NCI-H524 treated with DMSO at 0.1 percent for 48 hours (cell line): Measurements from ENCODE around the gene ERC2.

ENCODE experiments used
- DNase-seq: peaks from one replicate; lab custom pipeline; 2025; lab: John Stamatoyannopoulos, UW

ERC2 gene

DNA sequence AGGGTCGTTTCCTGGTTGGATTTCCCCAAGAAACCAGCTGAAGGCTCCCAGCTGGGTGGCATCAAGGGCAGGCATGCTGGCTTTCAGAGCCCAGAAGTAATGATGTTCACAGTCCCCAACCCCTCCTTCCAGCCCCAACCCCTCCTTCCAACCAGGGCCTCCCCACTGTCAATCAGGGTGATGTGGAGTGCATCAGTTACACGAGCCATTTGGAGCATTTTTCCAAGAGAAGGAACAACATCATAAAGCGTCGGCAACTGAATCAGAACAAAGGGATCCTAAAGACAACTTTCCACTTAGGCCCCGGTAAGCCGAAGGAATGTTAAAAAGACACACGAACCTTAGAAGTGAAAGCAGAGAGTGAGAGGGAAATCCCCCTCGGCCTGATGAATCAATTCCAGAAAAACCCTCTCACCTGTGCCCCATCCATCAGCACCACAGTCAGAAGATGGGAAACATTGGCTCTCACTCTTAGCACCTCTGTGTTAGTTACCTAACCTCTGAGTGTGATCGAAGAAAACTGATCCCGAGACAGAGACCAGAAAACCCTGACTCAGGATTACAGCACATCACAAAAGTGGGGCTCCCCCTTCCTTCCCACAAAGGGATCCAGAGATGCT, 880.0 kb downstream of the ERC2 start:
- no peak for DNase-seq

DNA sequence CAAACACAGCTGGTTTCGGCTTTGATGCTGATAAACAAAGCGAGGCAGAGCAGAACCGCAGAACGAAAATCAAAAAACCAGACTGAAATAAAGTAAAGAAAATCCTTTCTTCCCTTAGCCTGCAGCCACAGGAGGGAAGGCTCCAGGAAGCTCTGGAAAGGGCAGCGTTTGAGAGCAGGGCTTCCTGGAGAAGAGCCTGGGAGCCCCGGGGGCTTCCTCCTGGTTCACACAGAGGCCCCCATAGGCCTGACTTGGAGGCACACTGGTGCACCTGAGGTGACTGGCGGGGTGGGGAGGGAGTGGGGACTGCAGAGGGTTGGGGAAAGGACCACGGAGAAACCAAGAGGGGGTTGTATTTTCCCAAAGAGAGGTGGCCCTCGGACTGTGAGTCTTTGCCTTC, 882.4 kb downstream of the ERC2 start:
- DNase-seq = no peak

DNA sequence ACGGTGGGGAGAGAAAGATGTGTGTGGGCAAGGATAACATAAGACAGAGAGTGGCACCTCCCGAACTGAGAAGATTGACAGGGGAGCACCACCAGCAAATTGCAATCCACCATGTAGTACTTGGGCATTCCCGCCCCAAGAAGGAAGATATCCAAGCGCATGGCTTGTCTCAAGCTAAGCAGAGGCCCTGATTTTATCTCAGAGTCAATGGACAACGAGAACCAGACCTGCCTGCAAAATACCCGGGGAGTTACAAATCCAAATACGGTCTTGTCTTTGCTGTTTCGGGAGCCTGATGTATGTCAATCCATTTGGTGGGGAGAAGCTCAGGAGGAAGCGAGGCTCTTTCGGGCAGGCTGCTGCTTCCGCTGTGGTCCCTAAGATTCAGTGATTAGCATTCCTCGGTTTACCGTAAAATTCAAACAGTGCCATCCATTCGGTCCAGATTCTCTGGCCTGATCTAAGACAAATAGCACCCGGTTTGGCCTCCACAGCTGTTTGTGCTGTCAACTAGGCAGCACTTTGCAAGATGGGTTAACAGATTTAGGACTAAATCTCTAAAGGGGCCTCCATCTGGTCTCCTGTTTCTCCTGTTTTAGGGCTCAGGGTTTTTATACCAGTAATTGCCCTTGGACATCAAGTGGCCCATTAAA, 883.4 kb downstream of the ERC2 start:
- DNase-seq = peak; percentile 95

DNA sequence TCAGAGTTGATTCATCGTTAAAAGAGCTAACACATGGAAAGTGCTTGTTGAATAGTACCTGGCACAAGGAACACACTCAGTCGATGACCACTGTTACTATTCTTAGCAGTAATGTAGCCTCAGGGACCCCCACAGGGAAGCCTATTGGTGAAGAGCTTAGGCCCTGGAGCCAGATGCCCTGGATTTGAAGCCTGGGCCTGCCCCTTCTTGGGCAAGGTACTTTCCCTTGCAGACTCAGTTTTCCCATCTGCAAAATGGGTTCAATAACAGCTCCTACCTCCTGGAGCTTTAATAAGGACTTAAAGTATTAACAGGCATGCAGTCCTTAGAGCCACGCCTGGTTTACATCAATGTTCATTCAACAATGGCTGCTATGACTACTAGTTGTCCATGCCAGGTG, 884.2 kb downstream of the ERC2 start:
- no peak for DNase-seq

DNA sequence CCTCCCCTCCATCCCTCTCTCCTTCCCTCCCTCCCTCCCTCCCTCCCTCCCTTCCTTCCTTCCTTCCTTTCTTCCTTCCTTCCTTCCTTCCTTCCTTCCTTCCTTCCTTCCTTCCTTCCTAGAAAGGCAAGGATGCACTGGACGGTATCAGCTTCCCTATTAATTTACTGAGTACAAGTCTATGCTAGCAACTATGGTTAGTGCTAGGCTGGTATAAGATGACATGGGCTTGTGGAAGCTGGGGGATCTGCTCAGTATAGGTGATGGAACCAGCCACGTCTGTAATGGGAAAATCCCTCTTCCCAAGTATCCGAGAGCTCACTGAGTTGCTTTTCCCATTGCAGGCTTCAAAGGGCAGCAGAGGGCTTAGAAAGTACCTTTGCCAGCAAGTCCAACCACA, 884.8 kb downstream of the ERC2 start:
- DNase-seq = no peak

DNA sequence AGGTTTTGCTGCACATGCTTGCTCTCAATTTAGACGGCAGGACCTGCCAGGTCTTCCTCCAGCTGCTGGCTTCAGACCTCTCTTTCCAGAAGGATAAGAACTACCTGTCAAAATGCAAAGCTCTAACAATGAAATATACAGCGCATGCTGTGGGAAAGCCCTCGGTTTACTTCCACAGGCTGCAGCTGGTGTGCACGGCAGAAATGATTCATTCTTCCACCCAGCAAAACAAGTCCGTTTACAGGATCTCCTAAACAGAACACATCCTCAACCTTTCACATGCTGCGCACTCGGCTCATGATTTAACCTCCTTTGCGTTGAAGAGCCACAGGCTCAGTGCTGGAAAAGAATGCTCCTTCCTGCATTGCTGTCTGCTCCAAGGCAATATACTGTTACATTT, 888.8 kb downstream of the ERC2 start:
- DNase-seq = no peak

DNA sequence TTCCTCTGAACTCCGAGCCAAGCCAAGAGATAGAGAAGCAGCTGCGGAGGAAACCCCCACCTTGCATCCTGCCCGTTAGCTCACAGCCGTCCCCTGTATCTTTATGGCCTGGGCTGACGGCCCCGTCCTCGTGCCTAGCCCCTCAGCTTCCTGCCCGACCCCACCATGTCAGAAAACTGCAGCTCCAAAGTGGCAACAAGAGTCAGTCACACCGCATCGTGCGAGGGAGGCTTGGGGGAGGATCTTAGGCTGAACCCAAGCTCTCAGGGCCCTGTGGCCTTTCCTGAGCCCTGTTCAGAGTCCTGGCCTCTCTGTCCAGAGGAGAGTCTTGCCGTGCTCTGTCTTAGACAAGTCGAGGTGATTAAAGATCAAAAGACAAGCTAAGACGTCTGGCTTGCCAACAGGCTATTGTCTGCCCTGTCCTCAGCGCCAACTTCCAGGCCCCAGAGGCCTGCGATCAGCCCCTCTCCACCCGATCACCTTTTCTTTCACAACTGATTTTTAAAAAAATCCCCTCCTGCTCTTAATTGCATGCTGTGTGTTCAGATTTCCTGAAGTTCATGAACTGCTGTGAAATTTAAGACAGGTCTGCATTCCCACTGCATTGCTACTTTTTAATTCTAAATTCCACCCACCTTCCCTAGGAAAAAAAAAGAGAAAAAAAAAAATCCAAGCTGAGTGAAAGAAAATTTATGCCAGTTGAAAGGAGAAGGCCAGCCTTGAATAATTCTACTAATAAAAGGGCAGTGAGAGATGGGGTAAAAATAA, 891.5 kb downstream of the ERC2 start:
- no peak for DNase-seq

DNA sequence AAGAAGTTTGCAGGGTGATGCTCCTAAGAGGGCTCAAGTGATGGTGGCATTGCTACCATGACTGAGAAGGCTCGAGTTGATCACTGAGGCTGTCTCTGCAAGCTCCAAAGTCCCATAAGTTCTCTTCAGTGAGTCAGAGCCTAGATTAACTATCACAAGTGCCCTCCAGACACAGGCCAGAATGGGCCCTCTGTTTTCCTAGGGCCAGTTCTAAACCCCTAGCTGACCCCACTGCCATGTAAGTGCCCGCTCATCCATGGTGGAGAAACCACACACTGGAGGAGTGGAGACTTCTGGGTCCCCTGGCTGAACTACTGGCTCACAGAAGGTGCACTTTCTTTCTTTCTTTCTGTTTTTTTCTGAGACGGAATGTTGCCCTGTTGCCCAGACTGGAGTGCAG, 893.6 kb downstream of the ERC2 start:
- DNase-seq = no peak

DNA sequence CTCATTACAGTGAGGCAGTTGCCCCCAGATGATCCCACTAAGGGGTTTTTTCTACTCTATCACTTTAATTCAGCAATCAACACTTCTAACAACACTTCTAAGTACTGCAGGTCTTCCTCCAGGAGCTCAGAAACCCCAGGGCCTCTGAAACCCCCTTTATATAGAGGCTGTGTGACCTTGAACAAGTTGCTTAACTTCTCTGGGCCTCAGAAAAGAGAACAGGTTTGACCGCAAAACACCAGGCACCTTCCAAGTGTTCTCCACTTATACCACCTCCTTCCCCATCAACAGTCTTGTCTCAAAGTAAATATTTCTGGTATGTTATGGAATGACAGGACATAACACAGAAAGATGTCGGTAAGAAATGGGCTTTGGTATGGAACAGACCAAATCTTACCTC, 895.5 kb downstream of the ERC2 start:
- DNase-seq = no peak

DNA sequence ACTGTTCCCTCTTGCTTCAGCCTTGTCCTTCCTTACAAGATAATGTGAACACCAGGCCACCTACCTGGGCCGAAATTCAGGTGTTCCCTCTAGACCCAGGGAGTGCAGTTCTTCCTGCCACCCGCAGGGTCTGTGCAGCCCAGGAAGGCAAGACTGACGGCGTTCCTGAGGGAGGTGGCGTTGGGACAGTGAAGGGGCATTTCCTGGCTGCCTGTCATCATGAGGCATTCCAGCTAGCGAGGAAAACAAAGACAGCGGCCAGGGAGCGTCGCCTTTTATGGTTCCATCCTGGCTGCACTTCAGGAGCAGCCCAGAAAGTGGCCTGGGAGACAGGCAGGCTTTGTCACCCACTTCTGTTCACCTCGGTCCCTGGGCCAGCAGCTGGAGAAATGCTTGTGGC, 896.4 kb downstream of the ERC2 start:
- DNase-seq = no peak

DNA sequence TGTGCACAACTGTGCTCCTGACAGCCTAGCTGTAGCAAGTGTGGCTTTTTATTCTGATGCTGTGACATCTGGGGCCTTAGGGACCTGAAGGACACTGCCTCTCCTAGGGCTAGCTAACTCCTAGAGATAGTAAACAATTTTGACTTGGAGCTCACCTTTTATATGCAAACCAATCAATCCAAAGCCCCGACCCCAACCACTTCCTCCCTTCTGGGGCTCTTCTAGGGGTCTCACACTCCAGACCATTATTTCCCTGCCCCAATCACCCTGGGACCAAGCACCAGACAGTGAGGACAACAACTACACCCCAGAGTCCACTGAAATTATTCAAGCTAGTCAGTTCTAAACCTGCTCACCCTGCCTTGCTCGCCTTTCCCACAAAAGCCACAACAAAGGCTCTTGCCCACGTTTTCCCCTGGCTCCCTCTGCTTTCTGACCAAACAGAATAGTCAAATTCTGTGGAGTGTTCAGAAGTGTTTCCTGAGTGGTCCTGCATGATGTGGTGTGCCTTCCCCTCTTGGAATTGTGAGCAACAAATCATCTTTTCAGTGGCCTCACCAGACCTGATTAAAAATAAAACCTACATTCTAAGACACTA, 897.0 kb downstream of the ERC2 start:
- DNase-seq = no peak

DNA sequence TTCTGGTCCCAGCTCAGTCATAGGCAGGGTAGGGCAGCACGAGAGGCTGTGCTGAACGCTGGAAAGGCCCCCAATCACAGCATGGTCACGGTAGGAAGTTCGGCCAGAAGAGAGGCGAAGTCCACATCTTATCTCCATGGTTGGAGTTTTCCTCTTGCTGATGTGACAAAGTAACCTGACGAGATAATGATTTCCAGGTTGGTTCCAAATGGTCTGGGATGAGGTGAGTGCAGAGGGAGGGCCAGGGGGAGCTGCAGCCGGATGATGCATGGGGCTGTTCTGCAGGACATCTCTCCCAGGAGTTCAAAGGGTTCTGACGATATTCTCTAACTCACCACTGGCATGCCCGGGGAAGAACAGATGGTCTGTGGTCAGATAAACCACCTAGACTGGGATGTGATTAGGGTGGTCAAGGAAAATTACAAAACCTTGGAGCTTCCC, 898.0 kb downstream of the ERC2 start:
- no peak for DNase-seq

DNA sequence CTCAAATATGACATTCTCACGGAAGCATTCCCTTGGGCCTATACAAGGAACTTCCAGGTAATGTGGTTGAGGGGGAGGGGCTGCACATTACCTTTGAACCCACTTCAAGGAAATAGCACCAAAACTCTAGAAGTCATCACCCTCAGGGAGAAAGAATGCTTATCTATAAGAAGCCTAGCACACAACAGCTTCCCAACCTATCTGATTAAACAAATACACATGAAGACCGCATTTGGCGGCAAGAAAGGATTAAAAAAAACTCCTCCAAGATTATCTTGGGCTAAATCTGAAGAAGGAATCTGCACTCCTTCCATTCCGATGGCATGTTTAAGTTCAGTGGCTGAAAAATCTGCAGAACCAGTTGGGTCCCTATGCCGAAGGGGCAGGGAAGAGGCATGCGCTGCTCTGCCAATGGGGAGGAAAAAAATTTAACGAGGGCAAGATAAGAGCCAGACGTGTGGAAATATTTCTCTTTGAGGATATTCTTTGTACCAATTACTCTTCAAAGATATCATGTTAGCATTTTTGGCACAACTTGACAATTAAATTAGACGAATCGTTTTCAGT, 899.2 kb downstream of the ERC2 start:
- DNase-seq = no peak

DNA sequence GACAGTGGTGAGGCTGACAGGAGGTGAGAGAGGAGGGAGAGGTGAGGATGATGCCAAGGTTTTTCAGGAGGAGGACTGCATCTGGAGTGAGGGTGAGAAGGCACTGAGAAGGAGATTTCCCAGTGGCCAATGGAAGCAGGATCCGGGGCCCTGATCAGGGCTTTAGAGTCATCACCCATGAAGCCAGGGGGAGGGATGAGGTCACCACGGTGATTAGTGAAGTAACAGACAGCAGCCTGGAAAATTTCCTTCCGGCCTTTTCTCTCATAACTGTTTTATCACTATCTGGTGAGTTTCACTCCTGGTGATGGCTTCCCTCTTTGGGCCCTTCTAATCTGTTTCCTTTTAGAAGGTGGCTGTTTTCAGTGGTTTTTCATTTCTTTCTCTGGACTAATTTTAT, 900.7 kb downstream of the ERC2 start:
- DNase-seq = no peak

DNA sequence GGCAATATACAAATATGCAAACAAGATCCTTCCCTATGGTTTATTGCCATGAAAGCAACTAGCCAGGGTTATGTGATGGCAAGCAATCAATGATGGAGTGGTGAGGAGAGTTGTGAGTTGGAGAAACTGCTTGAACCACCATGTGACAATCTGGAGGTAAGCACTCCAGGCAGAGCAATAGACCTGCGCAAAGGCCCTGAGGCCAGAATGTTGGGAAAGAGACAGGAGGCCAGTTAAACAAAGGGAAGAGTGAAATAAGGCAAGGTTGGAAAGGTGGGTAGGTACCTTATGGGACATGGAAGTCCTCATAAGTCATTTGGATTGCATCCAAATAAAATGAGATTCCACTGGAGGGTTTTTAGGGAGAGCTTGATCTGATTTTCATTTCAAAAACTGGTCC, 901.1 kb downstream of the ERC2 start:
- no peak for DNase-seq

DNA sequence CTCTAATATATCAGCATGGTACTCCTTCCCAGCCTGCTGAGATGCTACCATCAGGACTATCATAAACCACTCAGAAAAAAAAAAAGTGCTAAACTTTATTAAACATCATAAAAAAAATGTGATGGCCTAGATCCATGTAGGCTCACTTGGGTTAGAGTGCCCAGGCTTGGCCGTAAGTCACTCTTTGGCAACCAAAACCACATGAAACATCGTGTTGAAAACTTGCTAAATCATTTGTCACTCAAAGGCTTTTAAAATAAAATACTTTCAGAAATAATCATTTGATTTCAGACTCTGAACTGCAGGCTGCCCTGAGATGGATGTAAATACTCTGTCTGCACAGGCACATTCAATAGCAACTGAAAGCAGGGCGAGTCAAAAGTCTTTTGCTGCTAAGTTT, 902.7 kb downstream of the ERC2 start:
- no peak for DNase-seq

DNA sequence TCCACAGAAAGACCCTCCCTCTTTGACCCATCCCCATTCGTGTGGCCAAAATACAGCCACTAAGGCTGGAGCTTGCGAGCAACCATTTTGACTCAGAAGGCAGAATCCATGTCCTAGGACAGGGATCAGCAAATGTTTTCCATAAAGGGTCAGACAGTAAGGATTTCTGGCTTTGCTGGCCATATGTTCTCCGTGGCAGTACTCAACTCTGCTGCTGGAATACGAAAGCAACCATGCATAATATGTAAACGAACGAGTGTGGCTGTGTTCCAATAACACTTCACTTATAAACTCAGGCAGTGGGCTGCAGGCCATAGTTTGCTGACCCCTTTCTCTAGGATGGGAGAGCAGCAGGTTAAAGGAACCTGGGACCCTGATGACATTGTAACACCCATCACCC, 903.5 kb downstream of the ERC2 start:
- peak; percentile 70 for DNase-seq

DNA sequence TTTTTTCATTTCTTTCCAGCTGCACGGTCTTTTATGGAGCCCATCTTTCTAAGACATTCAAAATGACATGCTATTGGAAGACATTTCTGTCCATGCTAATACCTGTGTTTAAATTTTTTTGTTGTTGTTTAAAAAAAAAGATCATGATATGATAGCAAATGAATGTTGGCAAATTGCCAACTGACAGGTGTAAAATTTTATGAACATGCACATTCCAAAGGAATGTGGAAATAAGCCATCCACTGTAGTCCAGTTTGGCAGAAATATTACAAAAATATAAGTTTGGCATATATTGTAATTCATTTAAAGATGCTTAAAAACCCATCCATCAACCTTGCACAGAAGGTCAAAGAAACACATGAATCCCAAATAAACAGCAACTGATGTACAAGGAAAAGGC, 905.6 kb downstream of the ERC2 start:
- DNase-seq = no peak

DNA sequence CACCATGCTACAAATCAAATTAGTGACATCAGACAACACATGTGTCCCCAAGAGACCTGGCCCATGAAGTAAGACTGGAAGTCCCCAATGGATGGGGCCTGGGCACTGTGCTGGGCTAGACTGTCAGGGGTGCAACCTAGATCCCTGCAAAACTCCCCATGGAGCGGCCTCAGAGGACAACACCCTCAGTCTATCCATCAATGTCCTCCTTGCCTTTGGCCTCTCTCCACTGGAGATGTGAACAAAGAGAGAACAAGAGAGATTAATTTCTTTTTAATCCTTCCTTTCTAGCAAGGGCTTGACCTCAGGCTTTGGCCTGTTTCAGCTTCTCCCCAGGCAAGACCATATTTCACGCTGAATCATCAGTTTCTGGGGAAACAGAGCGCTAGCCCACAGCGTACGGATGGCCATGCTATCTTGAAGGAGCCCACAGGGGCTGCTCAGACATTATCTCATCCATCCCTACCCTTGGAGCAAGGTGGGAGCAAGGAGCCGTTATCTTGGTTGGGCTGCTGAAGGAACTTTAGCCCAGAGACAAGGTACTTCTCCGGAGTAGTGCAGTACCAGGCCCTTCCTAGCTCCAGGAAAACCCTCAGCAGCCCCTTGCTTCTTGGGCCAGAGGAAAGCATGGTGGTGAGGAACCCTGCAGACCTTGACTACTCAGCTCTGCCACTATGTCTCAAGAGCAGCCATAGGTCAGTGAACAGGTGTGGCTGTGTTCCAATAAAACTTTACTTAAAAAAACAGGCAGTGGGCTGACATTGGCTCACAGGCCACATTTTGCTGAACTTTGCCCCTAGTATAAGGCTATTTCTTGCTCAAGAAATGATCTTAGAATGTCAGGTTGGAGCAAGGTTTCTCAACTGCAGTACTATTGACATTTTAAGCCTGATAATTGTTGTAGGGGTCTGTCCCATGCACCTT, 908.5 kb downstream of the ERC2 start:
- no peak for DNase-seq

DNA sequence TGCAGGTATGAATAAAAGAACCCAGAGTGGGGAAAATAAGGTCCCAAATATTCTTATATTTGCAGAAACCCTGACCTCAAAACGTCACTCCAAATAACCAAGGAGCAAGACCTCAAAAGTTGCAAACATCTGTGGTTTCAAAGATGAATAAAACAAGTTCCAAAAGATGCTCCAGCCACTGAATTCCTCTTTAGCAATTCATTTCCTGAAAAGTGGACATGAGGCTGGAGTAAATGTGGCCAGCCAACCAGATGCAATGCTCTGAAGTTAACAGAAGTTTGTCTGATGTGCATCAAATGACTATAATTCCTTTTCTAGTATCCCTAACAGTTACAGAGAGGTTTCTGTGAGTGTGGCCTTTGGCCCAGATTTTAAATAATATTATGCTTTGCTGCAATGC, 910.0 kb downstream of the ERC2 start:
- no peak for DNase-seq

DNA sequence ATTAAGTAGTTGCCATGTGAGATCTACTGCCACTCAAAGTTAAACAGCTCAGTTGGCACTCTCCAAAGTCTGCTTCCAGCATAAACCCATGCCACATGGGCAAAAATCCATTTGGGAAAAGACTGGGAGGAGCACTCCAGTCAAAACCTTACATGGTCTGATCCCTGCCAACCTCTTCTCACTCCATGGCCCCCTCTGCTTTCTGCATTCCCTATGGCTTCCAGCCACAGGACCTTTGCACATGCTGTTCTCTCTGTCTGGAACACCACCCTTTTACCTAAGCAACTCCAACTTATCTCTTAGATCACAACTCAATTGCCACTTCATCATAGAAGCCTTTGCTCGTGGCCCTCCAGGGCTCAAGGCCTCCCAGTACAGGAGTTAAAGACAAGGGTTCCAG, 910.7 kb downstream of the ERC2 start:
- DNase-seq = no peak
